HG03565 (cell line): Measurements from ENCODE around the gene KCNQ1.

Source experiments
- ATAC-seq: cut with Tn5 transposase; IDR thresholded peaks from one replicate; pipeline ENCODE4 v1.9.1; 2021; ENCODE audit warnings: mild to moderate bottlenecking, moderate library complexity; ENCODE audit not compliant: unreplicated experiment

KCNQ1 gene

GRCh38 chr11:2532704-2533586 lies 88.1 kb downstream of the KCNQ1 start:
- ATAC-seq: peak; percentile 45

- ATAC-seq: no peak
Measured at GRCh38 chr11:2533587-2534133, 88.9 kb downstream of the KCNQ1 start.

- no peak for ATAC-seq
Measured at GRCh38 chr11:2534134-2534956, 89.5 kb downstream of the KCNQ1 start.

GRCh38 chr11:2534957-2535672 lies 90.3 kb downstream of the KCNQ1 start:
- no peak for ATAC-seq

- ATAC-seq: no peak
Measured at GRCh38 chr11:2535673-2536439, 91.0 kb downstream of the KCNQ1 start.

GRCh38 chr11:2536440-2536989 lies 91.7 kb downstream of the KCNQ1 start:
- ATAC-seq: no peak

GRCh38 chr11:2537010-2537705 lies 92.3 kb downstream of the KCNQ1 start:
- no peak for ATAC-seq

GRCh38 chr11:2537896-2538724 lies 93.3 kb downstream of the KCNQ1 start:
- ATAC-seq: no peak

GRCh38 chr11:2538951-2539350 lies 94.1 kb downstream of the KCNQ1 start:
- no peak for ATAC-seq

GRCh38 chr11:2539371-2540222 lies 94.8 kb downstream of the KCNQ1 start:
- ATAC-seq: no peak

GRCh38 chr11:2540223-2540991 lies 95.6 kb downstream of the KCNQ1 start:
- ATAC-seq: no peak

GRCh38 chr11:2540992-2541680 lies 96.3 kb downstream of the KCNQ1 start:
- no peak for ATAC-seq

GRCh38 chr11:2541881-2542361 lies 97.1 kb downstream of the KCNQ1 start:
- ATAC-seq: no peak

- ATAC-seq: no peak
Measured at GRCh38 chr11:2542406-2542805, 97.6 kb downstream of the KCNQ1 start.

GRCh38 chr11:2547806-2548205 lies 103.0 kb downstream of the KCNQ1 start:
- ATAC-seq: no peak

GRCh38 chr11:2548596-2548995 lies 103.8 kb downstream of the KCNQ1 start:
- no peak for ATAC-seq
